GM18511 (cell line): Measurements from ENCODE around the gene TSFM.
A peak's percentile ranks its signal among the peaks of the same experiment; 100 is the strongest.

ENCODE experiments used
- ATAC-seq: cut with Tn5 transposase; IDR thresholded peaks from one replicate; pipeline ENCODE4 v1.9.1; 2021; ENCODE audit warnings: mild to moderate bottlenecking, moderate library complexity; ENCODE audit not compliant: unreplicated experiment

TSFM gene

GRCh38 chr12:57832966-57833365 is 50.4 kb downstream of the TSFM start:
- no peak for ATAC-seq

GRCh38 chr12:57833672-57834071 is 51.1 kb downstream of the TSFM start:
- no peak for ATAC-seq

DNA sequence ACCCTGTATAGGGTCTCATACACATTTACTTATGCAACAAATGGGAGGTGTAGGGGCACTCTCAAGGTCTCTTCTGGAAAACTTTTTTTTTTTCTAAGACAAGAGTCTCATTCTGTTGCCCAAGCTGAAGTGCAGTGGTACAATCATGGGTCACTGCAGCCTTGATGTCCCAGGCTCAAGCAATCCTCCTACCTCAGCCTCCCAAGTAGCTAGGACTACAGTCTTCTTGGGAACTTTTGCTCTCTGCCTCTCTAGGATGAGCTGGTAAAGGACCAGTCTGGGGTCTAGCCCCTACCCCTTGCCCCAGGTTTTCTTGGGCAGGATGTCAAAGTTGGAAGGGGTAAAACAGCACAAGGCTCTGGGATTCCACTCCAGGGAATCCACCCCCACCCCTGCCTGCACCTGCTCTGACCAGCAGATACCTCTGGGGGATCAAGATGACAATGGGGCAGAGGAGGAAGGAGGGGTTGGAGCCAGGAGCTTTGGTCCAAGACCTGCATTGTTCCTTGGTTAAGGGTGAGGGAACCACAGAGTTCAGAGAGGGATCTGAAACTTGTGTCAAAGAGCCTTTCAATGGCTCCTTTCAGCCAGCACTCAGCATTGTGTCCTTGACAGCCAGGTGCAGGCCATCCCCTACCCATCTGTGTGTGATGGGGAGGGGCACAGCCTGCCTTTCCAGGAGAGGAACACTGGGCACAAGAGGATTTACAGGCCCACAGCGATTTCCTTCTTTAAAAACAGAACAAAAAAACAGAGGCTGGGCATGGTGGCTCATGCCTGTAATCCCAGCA is 51.7 kb downstream of the TSFM start:
- no peak for ATAC-seq

- ATAC-seq = no peak
Measured at GRCh38 chr12:57835366-57836288, 53.0 kb downstream of the TSFM start.

DNA sequence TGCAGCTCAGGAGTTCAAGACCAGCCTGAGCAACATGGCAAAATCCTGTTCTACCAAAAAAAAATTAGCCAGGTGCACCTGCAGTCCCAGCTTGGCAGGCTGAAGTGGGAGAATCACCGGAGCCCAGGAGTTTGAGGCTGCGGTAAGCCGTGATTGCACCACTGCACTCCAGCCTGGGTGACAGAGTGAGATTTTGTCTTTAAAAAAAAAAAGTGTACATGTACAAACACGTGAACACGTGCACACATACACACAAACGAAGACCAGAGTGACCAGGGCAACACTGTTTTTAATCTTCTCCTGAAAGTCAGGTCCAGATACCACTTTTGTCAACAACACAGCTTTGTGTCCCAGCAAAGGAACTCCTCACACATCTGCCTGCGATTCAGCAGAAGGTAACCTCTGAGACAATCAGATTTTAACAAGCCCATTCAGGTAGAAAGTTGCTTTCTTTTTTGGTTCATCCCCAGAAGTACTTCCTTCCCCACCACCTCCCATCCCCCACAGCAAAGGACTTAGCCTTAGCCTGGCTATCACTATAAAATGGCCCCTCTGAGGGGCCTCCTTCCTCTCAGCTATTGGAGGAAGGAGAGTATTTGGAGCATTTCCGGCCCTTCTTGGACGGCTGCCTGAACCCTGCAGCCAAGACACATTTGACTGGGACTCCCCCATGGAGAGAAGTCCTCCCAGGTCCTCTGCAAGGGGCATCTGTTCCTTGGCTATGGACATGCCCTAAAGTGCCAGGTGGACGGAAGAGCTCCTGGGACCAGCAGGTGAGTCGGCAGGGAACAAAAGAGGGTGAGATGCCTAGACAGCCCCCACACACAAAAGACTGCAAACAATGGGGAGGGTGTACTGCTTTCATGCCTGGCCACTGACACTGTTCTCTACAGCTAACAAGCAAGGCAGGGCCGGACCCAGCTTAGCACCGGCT is 54.1 kb downstream of the TSFM start:
- peak; percentile 69 for ATAC-seq

DNA sequence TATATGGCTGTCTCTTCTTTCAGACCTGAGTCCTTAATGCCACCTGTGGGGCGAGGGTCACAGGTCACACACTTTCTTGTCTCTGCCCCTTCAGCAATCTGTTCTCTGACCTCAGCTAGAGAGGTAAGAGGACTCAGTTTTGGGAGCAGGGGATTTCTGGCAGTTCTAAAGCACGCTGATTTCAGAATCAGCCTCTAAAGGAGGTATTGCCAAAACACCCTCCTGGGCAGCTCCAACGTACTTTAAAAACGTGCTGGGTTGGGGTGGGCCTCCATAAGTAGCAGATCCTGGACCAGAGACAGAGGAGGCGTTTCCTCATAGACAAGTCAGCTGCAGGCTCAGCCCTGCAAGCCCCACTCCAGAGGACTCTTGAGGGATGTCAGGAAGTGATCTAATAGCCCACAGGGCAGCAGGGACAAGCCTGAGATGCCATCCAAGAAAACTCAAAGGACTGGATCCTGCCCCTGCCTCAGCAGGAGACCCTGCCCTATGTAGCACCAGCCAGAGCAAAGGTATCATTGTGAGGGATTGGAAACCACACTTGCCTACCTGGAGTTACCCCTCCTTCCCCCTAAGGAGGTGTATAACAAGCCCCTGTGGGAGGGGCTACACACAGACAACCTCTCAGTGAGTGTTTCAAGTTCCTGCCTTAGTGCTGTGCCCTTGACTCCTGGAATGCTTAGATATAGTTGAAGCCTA is 55.4 kb downstream of the TSFM start:
- no peak for ATAC-seq

DNA sequence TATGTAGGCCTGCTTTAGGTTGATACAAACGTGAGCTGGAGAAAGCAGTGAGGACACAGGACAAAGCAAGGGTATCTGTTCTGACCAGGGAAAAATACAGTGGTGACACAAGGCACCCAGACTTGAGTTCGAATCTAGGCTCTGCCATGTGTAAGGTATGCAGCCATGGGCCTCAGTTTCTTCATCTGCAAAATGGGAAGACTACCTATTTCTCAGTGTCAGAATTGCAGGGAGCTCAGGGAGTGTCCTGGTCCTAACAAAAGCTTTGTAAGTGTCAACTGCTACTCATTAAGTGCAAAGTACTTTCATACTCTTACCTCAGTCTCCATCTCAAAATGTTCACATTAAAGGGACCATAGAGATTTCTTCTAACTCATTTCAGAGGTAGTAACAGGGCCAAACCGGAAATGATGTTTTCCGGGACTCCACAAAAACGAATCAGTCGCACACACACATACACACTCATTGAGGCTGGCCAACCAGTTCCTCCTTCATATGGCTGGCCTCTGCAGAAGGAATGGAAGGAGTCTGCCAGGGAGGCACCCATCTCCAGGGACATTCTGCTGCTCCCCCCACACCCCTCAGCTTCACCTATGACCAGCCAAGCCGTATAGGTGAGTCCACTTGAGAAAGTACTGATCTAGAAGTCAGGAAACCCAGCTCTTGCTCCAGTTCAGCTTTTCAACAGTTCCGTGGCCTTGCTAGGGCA is 56.2 kb downstream of the TSFM start:
- no peak for ATAC-seq

- no peak for ATAC-seq
Measured at GRCh38 chr12:57839996-57840395, 57.4 kb downstream of the TSFM start.

GRCh38 chr12:57840726-57841125 is 58.1 kb downstream of the TSFM start:
- ATAC-seq = no peak

DNA sequence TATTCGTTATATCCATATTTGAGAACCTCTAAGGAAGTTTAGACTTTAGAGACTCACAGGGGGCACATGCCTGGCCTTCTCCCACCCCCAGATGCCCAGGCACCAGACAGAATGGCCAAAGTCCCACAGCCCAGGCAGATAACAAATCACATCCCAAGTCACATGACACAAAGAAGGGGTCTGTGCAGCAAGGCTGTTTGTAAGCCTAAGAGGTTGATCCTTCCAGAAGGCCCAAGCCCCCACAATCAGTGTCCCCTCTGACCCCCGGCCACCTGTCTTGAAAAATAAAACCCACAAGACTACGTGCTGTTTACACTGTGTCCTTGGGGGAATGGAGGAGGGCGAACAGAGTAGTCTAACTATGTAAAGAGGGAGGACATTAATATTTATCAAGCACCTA is 58.9 kb downstream of the TSFM start:
- ATAC-seq = no peak

DNA sequence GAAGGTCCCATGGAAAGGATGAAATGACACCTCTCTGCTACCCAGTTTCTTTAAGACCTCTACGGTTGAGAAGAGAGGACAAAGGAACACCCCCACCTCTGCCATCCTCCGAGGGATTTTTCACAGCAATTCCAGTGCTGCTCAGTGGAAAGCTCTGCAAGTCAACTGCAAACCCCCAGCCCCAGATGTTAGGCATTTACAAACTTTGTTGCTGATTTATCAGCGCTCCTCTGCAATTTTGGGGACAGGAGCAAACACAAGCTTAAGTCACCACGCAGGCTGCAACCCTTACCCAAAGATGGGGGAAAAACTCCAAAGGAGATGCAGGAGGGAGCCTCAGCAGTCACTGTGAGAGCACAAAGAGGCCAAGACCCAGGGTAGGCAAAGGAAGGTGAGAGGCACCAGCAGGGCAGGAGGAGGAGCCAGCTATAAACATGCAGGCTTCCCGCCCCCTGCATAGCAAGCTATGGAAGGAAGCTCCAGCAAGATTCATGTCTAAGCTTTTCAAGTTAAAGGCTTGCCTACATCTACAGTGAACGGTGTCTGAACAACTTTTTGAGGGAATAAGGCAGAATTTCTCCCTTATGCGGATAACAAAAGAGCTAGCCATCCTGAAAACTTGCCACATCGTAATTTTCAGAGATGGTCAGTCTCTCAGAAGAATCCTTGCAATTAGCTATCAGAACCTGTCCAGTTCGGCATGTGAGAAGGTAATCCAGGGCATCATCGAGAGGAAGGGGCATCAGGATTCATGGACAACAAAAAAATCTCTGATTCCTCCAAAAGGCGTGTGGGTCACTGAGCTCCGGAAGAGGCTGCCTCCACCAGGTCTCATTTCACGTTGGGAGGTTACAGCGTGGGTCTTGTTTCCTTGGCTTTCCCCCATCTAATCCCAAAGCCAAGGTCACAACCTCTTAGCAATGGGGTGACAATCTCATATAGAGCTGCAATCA is 60.0 kb downstream of the TSFM start:
- ATAC-seq = no peak

- peak; percentile 24 for ATAC-seq
Measured at GRCh38 chr12:57844709-57845477, 62.3 kb downstream of the TSFM start.

DNA sequence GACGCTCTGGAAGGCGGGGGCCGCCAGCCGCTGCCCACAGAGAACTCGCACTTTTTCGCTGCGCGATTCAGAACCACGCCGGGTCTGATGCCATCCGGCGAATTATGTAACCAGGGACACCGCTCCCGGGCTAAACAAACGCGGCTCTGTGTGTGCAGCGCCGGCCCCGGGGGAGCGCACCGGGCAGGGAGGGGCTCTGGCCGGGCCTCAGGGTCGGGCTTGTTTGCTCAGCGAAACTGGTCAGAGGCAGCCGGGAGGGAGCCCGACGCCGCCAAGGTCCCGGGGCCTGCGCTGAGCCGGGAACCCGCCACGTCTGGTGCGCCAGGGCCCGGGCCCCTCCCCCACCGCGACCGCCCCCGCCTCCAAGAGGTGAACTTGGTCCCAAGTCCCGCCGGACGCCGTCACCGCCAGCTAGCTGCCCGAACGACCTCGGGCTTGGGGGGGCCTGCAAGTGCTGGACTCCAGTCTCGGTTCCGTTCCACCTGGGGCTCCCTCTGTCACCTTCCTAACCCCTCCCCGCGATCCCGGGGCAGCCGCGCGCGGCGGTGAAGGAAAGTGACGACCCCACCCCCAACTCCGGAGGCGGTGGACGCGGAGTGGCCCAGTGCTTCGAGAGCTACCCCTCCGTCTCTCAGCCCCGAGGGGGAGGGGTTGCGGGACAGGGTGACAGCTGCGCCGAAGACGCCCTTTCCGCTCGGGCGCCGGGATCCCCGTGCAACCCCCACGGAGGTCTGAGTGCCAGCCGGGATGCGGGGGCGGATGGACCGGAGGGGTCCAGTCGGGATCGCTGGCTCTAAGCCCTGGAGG is 63.1 kb downstream of the TSFM start:
- peak; percentile 38 for ATAC-seq

- ATAC-seq = peak; percentile 9
Measured at GRCh38 chr12:57846285-57846576, 63.6 kb downstream of the TSFM start.

GRCh38 chr12:57846577-57847319 is 64.2 kb downstream of the TSFM start, which contains the start of gene CTDSP2:
CTDSP2 (minus strand) TSS chr12:57846729; CDS start chr12:57846435, 294 bp downstream.
- ATAC-seq = peak; percentile 40
